Fibroblast of gingiva (primary cell): ENCODE results near the gene HSPA2.
A peak's percentile ranks its signal among the peaks of the same experiment; 100 is the strongest.

ENCODE experiments used
- DNase-seq: peaks from one replicate; pipeline ENCODE4 v3.0.0-alpha.2; 2011; ENCODE audit warnings: low read depth

The HSPA2 gene

GRCh38 chr14:64540208-64541202 is at the start of gene HSPA2:
HSPA2 (plus strand) TSS chr14:64540741; CDS start chr14:64540850, 109 bp downstream.
- peak; percentile 99 for DNase-seq

- DNase-seq = no peak
Observed at GRCh38 chr14:64491637-64492036, 48.9 kb upstream of the HSPA2 start.

- DNase-seq = no peak
Observed at GRCh38 chr14:64493455-64493854, 47.1 kb upstream of the HSPA2 start.

- DNase-seq = no peak
Observed at GRCh38 chr14:64495252-64495651, 45.3 kb upstream of the HSPA2 start.

- no peak for DNase-seq
Observed at GRCh38 chr14:64496764-64497163, 43.8 kb upstream of the HSPA2 start.

GRCh38 chr14:64500088-64500487 is 40.5 kb upstream of the HSPA2 start:
- peak; percentile 50 for DNase-seq

GRCh38 chr14:64501411-64502171 is 39.0 kb upstream of the HSPA2 start:
- peak; percentile 40 for DNase-seq

GRCh38 chr14:64502456-64502855 is 38.1 kb upstream of the HSPA2 start:
- DNase-seq = no peak

GRCh38 chr14:64502887-64503433 is 37.6 kb upstream of the HSPA2 start:
- DNase-seq = peak; percentile 16

- peak; percentile 95 for DNase-seq
Observed at GRCh38 chr14:64503434-64504309, 36.9 kb upstream of the HSPA2 start, which contains the start of gene ZBTB25. ZBTB25 (minus strand) TSS chr14:64503838; CDS start chr14:64490533, 13,305 bp downstream.

- DNase-seq = peak; percentile 95
Observed at GRCh38 chr14:64504310-64504896, 36.1 kb upstream of the HSPA2 start, which contains the start of gene ZBTB1. ZBTB1 (plus strand) TSS chr14:64504770; CDS start chr14:64521505, 16,735 bp downstream.

GRCh38 chr14:64504897-64505794 is 35.4 kb upstream of the HSPA2 start:
- peak; percentile 84 for DNase-seq

- no peak for DNase-seq
Observed at GRCh38 chr14:64506721-64507120, 33.8 kb upstream of the HSPA2 start.

- no peak for DNase-seq
Observed at GRCh38 chr14:64507376-64508156, 33.0 kb upstream of the HSPA2 start.

- DNase-seq = no peak
Observed at GRCh38 chr14:64508215-64508776, 32.2 kb upstream of the HSPA2 start.

- no peak for DNase-seq
Observed at GRCh38 chr14:64509036-64509435, 31.5 kb upstream of the HSPA2 start.

GRCh38 chr14:64510825-64511671 is 29.5 kb upstream of the HSPA2 start:
- DNase-seq = peak; percentile 55

GRCh38 chr14:64513271-64513670 is 27.3 kb upstream of the HSPA2 start:
- no peak for DNase-seq
